GM18505 (cell line): ENCODE data around the gene SYNPO2.

Source experiments
- ATAC-seq: cut with Tn5 transposase; IDR thresholded peaks from one replicate; pipeline ENCODE4 v1.9.1; 2021; ENCODE audit not compliant: unreplicated experiment
- POLR2A ChIP-seq: IDR thresholded peaks from 4 replicates; pipeline ENCODE4 v1.6.1; 2011; ENCODE audit warnings: borderline replicate concordance; ENCODE audit not compliant: insufficient read depth, insufficient read length; ENCODE audit errors: extremely low read depth

The SYNPO2 gene

GRCh38 chr4:118931786-118932185 is 43.1 kb downstream of the SYNPO2 start:
- ATAC-seq, result no peak
- no peak for TF ChIP-seq POLR2A

GRCh38 chr4:118935819-118936218 is 47.2 kb downstream of the SYNPO2 start:
- no peak for ATAC-seq
- TF ChIP-seq POLR2A, result no peak

GRCh38 chr4:118936406-118936805 is 47.8 kb downstream of the SYNPO2 start:
- TF ChIP-seq POLR2A, result no peak
- ATAC-seq, result no peak

DNA sequence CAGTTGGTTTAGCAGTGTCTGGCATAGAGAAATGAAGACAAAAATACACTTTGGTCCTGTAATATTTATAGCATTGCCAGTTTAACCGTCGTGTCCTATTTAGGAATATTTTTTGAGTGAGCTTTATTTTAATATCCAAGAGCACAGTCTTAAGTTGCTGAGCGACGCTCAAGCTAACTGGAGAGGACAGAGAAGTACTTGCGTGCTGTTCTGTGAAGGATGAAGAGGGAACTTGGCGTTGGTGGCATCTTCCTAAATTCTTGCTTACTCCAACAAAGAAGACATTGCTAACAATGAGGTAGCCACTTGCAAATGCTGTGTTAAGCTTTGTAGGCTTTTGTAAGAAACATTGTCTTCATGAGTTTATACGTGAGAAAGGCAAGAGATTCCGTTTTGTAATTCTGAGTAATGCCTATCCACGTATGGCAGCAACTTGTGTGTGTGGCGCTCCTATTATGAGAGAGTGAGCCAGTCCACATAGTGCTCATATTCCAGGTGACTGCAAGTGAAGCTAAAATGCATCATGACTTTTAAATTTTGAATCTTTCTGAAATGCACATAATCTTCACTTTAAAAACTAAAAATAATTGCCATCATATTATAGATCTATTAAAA is 50.6 kb downstream of the SYNPO2 start:
- ATAC-seq, result no peak
- no peak for TF ChIP-seq POLR2A

DNA sequence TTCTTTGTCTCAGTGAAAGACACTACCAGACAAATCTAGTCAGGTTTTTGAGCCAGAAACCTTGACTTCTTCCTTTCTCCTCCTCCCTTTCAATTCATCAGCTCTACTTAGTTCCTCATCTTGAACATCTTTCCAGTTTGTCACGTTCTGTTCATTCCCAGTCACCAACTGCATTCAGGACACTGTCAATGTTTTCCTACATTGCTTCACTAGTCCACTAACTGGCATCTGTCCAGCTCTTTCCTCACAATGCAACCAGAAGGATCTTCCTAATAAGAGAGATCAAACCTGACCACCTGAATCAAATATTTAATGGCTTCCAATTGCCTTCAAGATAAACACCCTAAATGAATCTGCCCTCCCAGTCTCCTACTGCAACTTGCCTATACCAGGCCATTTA is 52.5 kb downstream of the SYNPO2 start:
- TF ChIP-seq POLR2A, result no peak
- ATAC-seq, result no peak

DNA sequence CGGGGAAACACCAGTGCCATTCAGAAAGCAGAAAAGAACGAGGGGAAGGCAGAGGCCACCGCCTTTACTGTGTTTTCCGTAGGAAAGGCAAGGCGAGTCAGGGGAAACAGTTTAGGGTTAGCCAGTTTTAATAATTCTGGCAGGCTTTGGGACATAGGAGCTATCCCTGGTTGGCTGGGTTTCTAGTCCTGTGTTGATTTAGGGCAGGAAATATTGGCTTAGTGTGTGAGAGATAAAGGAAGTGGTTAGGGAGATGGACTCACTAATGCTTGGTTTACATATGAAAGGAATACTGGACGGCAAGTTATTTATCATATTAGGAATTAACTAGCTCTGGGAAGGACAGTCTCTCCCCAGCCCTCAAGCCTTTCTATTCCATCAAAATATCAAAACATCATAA is 53.1 kb downstream of the SYNPO2 start:
- no peak for ATAC-seq
- TF ChIP-seq POLR2A, result no peak

GRCh38 chr4:118942465-118942864 is 53.8 kb downstream of the SYNPO2 start:
- no peak for ATAC-seq

GRCh38 chr4:118947095-118947494 is 58.4 kb downstream of the SYNPO2 start:
- no peak for ATAC-seq
- TF ChIP-seq POLR2A, result no peak

More at GRCh38 chr4:118942465-118942864, 53.8 kb downstream of the SYNPO2 start:
- TF ChIP-seq POLR2A, result no peak

DNA sequence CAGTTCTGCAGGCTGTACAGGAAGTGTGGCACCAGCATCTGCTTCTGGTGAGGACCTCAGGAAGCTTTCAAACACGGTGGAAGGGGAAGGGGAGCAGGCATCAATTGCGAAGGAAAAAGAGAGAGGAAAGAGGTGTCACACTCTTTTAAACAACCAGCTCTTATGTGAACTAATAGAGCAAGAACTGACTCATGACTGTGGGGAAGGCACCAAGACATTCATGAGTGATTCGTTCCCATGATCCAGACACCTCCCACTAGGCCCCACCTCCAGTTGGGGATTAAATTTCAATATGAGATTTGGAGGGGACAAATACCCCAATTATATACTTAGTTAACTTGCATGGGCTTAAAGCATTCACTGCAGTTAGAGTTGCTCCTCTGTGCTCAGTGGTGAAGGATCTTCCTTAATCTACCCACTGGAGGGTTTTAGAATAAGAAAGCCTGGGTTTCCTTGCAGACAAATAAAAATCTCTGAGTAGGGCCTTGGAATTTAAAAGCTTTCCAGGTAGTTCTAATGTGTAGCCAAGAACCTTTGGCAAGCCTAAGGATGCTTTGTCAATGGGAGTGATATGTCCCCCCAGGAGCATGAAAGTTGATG is 60.0 kb downstream of the SYNPO2 start:
- no peak for TF ChIP-seq POLR2A
- ATAC-seq, result no peak

GRCh38 chr4:118950224-118950623 is 61.6 kb downstream of the SYNPO2 start:
- TF ChIP-seq POLR2A, result no peak
- ATAC-seq, result no peak

DNA sequence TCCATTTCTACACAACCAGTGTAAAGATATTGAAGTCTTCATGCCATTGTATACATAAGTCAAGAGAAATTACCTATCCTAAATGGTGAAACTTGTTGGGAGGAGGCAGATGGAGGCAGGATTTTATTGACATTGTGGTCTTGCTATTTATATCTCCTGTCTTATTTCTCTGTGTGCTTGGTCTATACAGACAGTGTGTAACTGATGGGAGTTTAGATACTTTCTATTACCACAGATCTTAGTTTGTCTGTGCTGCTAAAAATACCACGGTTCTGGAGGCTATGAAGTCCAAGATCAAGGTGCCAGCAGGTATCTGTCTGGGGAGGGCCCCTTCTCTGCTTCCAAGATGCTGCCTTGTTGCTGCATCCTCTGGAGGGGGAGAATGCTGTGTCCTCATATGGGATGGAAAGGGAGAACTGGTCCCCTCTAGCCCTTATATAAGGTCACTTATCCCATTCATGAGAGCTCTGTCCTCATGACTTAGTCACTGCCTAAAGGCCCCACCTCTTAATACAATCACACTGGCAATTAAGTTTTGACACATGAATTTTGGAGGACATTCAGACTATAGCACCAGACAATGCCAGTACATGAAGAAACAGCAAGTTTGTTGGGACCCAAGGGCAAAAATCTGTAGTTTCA is 62.4 kb downstream of the SYNPO2 start:
- ATAC-seq, result no peak
- TF ChIP-seq POLR2A, result no peak

DNA sequence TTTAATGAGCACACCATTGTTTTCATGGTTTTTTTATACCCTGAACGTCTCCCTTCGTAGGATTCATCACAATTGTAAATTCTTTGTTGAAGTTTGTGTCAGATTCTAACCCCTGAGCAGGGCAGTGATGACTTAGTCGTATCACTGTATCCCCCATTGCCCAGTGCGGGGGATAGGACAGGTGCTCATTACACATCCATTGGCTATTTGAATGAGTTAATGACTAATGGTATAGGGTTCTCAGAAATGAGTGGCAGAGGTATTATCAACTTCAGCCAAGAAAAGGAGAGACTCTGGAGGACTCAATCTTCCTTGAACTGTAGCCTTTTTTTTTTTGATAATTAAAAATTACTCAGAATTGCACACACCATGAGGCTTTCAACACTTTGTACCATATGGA is 64.6 kb downstream of the SYNPO2 start:
- ATAC-seq, result no peak
- TF ChIP-seq POLR2A, result no peak

- TF ChIP-seq POLR2A, result no peak
- ATAC-seq, result no peak
Observed at GRCh38 chr4:118954246-118954645, 65.6 kb downstream of the SYNPO2 start.

DNA sequence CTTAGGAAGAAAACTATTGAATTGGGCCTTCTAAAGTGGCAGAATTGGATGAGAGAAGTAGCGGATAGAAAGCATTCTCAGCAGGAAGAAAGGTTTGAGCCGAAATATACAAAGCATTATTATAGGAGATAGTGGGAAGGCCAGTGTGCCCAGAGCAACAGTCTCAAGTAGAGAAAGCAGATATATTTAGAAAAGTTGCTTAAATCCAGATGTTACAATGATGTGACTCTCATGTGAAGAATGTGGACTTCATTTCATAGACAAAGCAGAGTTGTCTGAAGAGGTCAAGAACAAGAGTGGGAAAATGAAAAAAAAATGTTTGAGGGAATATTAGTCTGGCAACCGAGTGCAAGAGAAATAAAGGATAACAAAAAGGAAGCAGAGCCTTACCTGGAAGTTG is 66.9 kb downstream of the SYNPO2 start:
- TF ChIP-seq POLR2A, result no peak
- ATAC-seq, result no peak
